DMS 273 (cell line): Measurements from ENCODE around the gene ANKDD1B.

ENCODE experiments used
- DNase-seq: peaks from one replicate; lab custom pipeline; 2025; ENCODE audit not compliant: unreplicated experiment; lab: John Stamatoyannopoulos, UW

ANKDD1B gene

GRCh38 chr5:75659791-75660450 lies 48.7 kb downstream of the ANKDD1B start:
- DNase-seq: no peak

- DNase-seq: no peak
These were observed 49.6 kb downstream of the ANKDD1B start for GRCh38 chr5:75660678-75661465.

- DNase-seq: no peak
These were observed 50.8 kb downstream of the ANKDD1B start for GRCh38 chr5:75662061-75662460.

- no peak for DNase-seq
These were observed 52.5 kb downstream of the ANKDD1B start for GRCh38 chr5:75663579-75664284.

GRCh38 chr5:75664979-75665378 lies 53.7 kb downstream of the ANKDD1B start:
- DNase-seq: no peak

- no peak for DNase-seq
These were observed 55.5 kb downstream of the ANKDD1B start for GRCh38 chr5:75666801-75667200.

GRCh38 chr5:75667586-75667985 lies 56.3 kb downstream of the ANKDD1B start:
- peak; percentile 12 for DNase-seq

GRCh38 chr5:75668445-75668844 lies 57.2 kb downstream of the ANKDD1B start:
- DNase-seq: no peak

GRCh38 chr5:75668977-75669689 lies 57.9 kb downstream of the ANKDD1B start:
- peak; percentile 84 for DNase-seq

- DNase-seq: no peak
These were observed 59.3 kb downstream of the ANKDD1B start for GRCh38 chr5:75670577-75670976.

GRCh38 chr5:75671506-75671905 lies 60.3 kb downstream of the ANKDD1B start:
- no peak for DNase-seq

GRCh38 chr5:75672616-75673015 lies 61.4 kb downstream of the ANKDD1B start:
- DNase-seq: no peak

- no peak for DNase-seq
These were observed 64.5 kb downstream of the ANKDD1B start for GRCh38 chr5:75675783-75676182.

- DNase-seq: no peak
These were observed 66.4 kb downstream of the ANKDD1B start for GRCh38 chr5:75677607-75678006.

GRCh38 chr5:75678155-75678554 lies 66.9 kb downstream of the ANKDD1B start:
- no peak for DNase-seq

GRCh38 chr5:75681125-75681830 lies 70.0 kb downstream of the ANKDD1B start:
- DNase-seq: peak; percentile 65

GRCh38 chr5:75685141-75685540 lies 73.9 kb downstream of the ANKDD1B start:
- DNase-seq: no peak

GRCh38 chr5:75686480-75686879 lies 75.2 kb downstream of the ANKDD1B start:
- DNase-seq: no peak

GRCh38 chr5:75690669-75691068 lies 79.4 kb downstream of the ANKDD1B start:
- DNase-seq: no peak

GRCh38 chr5:75694781-75695180 lies 83.5 kb downstream of the ANKDD1B start:
- DNase-seq: no peak
